HCT116 (cell line): ENCODE measurements around the gene SIX3. TPM values are rescaled to one million over a fixed set of nuclear protein-coding genes. Genes with fewer than 3 reads are reported as not detected.

Source experiments
- ATAC-seq: fragments of 200-7000 bp; cut with Tn5 transposase; 2 replicates; pipeline ENCODE4 v1.9.1; 2020; ENCODE audit warnings: mild to moderate bottlenecking, moderate library complexity
- BruUV-seq: library from RNA; stranded (reverse); fragments of 400-500 nt; replicated peaks from 2 replicates; lab custom pipeline; 2021; lab: Mats Ljungman, UMichigan
- CTCF ChIA-PET: fragments of 300-600 bp; sonication (Branson Sonifier 250); formaldehyde crosslinking; loops from one replicate; lab custom pipeline; 2021; ENCODE audit warnings: antibody characterized with exemption; lab: Charles Lee
- POLR2A ChIA-PET: fragments of 300-600, 350-600 bp; sonication (Branson Sonifier 250); formaldehyde crosslinking; loops from one replicate; lab custom pipeline; 2021; ENCODE audit warnings: antibody characterized with exemption; lab: Charles Lee
- RAD21 ChIA-PET, 2 experiments: fragments of 300-600 bp; sonication (Branson Sonifier 250); formaldehyde crosslinking; loops; one replicate each; lab custom pipeline; 2023; ENCODE audit warnings: low total read pairs in 2 of 2; ENCODE audit not compliant: uncharacterized antibody in 2 of 2, unreplicated experiment in 2 of 2, low non-redundant PET in 1 of 2; lab: Charles Lee
- DNase-seq: peaks from one replicate; pipeline ENCODE4 v3.0.0-alpha.2; 2010; ENCODE audit warnings: low read depth, low spot score
- H2AFZ ChIP-seq: fragments of 200-600 bp; shearing (Covaris generic), sonication (generic); 2 replicates; pipeline ENCODE4 v1.6.1; 2017; ENCODE audit warnings: low read depth, mixed run types, mixed read lengths, antibody characterized with exemption, low read length; ENCODE audit not compliant: poor library complexity, severe bottlenecking
- H3K27ac ChIP-seq: 2 replicates; pipeline ENCODE4 v1.5.1; 2012; ENCODE audit warnings: low read depth, low read length
- H3K27me3 ChIP-seq: fragments of 200-600 bp; sonication (generic); 2 replicates; pipeline ENCODE4 v1.6.1; 2016; ENCODE audit warnings: mixed run types, low read length, mixed read lengths; ENCODE audit not compliant: insufficient read depth
- H3K36me3 ChIP-seq, 2 experiments: fragments of 200-500 bp in 1 of 2; fragments of 200-600 bp in 1 of 2; sonication (Bioruptor generic) in 1 of 2; sonication (generic) in 1 of 2; 2 replicates each; pipeline versions ENCODE4 v1.5.1 to v1.6.1; 2014 to 2016; ENCODE audit warnings: low read length in 2 of 2, inconsistent platforms in 1 of 2, mixed read lengths in 1 of 2, mixed run types in 1 of 2; ENCODE audit not compliant: insufficient read depth in 2 of 2, control insufficient read depth in 1 of 2
- H3K4me1 ChIP-seq, 2 experiments: fragments of 200-600 bp in 1 of 2; sonication (generic) in 1 of 2; 2 replicates each; pipeline versions ENCODE4 v1.5.1 to v1.6.1; 2012 to 2017; ENCODE audit warnings: low read length in 2 of 2, inconsistent platforms in 1 of 2, mild to moderate bottlenecking in 1 of 2, mixed read lengths in 1 of 2, mixed run types in 1 of 2, moderate library complexity in 1 of 2; ENCODE audit not compliant: insufficient read depth in 2 of 2, control insufficient read depth in 1 of 2
- H3K4me2 ChIP-seq: fragments of 200-600 bp; sonication (generic); 2 replicates; pipeline ENCODE4 v1.6.1; 2017; ENCODE audit warnings: mixed run types, low read length, mixed read lengths
- H3K4me3 ChIP-seq, 2 experiments: fragments of 200-600 bp in 1 of 2; sonication (generic) in 1 of 2; replicated peaks in 1 of 2; 2 replicates each; pipeline ENCODE4 v1.5.1; 2011 to 2016; ENCODE audit warnings: low read length in 2 of 2, control low read depth in 1 of 2, low read depth in 1 of 2, mild to moderate bottlenecking in 1 of 2, mixed read lengths in 1 of 2, mixed run types in 1 of 2
- H3K79me2 ChIP-seq: fragments of 200-600 bp; sonication (generic); 2 replicates; pipeline ENCODE4 v1.6.1; 2017; ENCODE audit warnings: mild to moderate bottlenecking, mixed run types, low read length, moderate library complexity, mixed read lengths; ENCODE audit not compliant: insufficient read depth
- H3K9ac ChIP-seq: fragments of 200-600 bp; sonication (generic); 2 replicates; pipeline ENCODE4 v1.6.1; 2016; ENCODE audit warnings: low read length, mixed read lengths
- H3K9me2 ChIP-seq: fragments of 200-600 bp; sonication (generic), shearing (Covaris generic); 2 replicates; pipeline ENCODE4 v1.6.1; 2017; ENCODE audit warnings: mixed run types, mild to moderate bottlenecking, moderate library complexity; ENCODE audit not compliant: insufficient read depth
- H3K9me3 ChIP-seq, 2 experiments: fragments of 200-500 bp in 1 of 2; fragments of 200-600 bp in 1 of 2; sonication (Bioruptor generic) in 1 of 2; sonication (generic) in 1 of 2; 2 replicates each; pipeline ENCODE4 v1.6.1; 2014 to 2017; ENCODE audit warnings: low read length in 2 of 2, mixed read lengths in 2 of 2, inconsistent platforms in 1 of 2, low read depth in 1 of 2, mild to moderate bottlenecking in 1 of 2, mixed run types in 1 of 2, moderate library complexity in 1 of 2; ENCODE audit not compliant: control insufficient read depth in 1 of 2, insufficient read depth in 1 of 2
- H4K20me1 ChIP-seq: fragments of 200-600 bp; sonication (generic), shearing (Covaris generic); 2 replicates; pipeline ENCODE4 v1.6.1; 2017; ENCODE audit warnings: mixed run types, mild to moderate bottlenecking, moderate library complexity; ENCODE audit not compliant: insufficient read depth
- CBX3 ChIP-seq: IDR thresholded peaks from 2 replicates; pipeline ENCODE4 v1.6.1; 2012; ENCODE audit warnings: low read depth
- CEBPB ChIP-seq: IDR thresholded peaks from 2 replicates; pipeline ENCODE4 v1.6.1; 2012; ENCODE audit warnings: low read depth
- EGR1 ChIP-seq: IDR thresholded peaks from 2 replicates; pipeline ENCODE4 v1.6.1; 2012; ENCODE audit warnings: low read depth
- EZH2 ChIP-seq: fragments of 200-600 bp; sonication (generic); IDR thresholded peaks from 2 replicates; pipeline ENCODE4 v1.6.1; 2017; ENCODE audit warnings: antibody characterized with exemption, mixed run types
- RAD21 ChIP-seq: IDR thresholded peaks from 2 replicates; pipeline ENCODE4 v1.6.1; 2012; ENCODE audit warnings: low read depth, mild to moderate bottlenecking
- SIN3A ChIP-seq: IDR thresholded peaks from 2 replicates; pipeline ENCODE4 v1.6.1; 2012; ENCODE audit warnings: low read depth
- SRF ChIP-seq: IDR thresholded peaks from 2 replicates; pipeline ENCODE4 v1.6.1; 2012; ENCODE audit warnings: low read depth
- TCF7L2 ChIP-seq: IDR thresholded peaks from 2 replicates; pipeline ENCODE4 v1.7.0; 2011; ENCODE audit warnings: borderline replicate concordance, inconsistent platforms; ENCODE audit not compliant: insufficient read depth, insufficient read length; ENCODE audit errors: extremely low read depth
- ZNF274 ChIP-seq: fragments of 200-500 bp; sonication (Bioruptor generic); IDR thresholded peaks from 2 replicates; pipeline ENCODE4 v1.6.1; 2014; ENCODE audit warnings: mild to moderate bottlenecking, low read depth, low read length, inconsistent platforms
- intact Hi-C: fragments of 100-400 bp; cut with micrococcal nuclease; formaldehyde crosslinking; loops from 2 replicates; pipeline ENCODE4 v1.10.0; 2022
- total RNA-seq: library from RNA; stranded (reverse); gene quantifications from one replicate; pipeline ENCODE4 v1.2.1, GENCODE V29; 2021; ENCODE audit not compliant: unreplicated experiment
- TF ChIP-seq, protein P1 (sequence below), 3 experiments: fragments of 200-600 bp in 1 of 3; sonication (generic) in 1 of 3; IDR thresholded peaks in 2 of 3; conservative IDR thresholded peaks in 1 of 3; 2 replicates each; pipeline ENCODE4 v1.5.1; 2012 to 2017; ENCODE audit warnings: low read depth in 2 of 3, low read length in 2 of 3, antibody characterized with exemption in 1 of 3, borderline replicate concordance in 1 of 3, control low read depth in 1 of 3, mild to moderate bottlenecking in 1 of 3, mixed read lengths in 1 of 3, mixed run types in 1 of 3, moderate library complexity in 1 of 3; ENCODE audit not compliant: insufficient read depth in 1 of 3
- TF ChIP-seq, protein P2 (sequence below): IDR thresholded peaks from 2 replicates; pipeline ENCODE4 v1.6.1; 2012

The SIX3 gene
- total RNA-seq, 1 experiment from 2014 or later = 1.2 TPM

DNA sequence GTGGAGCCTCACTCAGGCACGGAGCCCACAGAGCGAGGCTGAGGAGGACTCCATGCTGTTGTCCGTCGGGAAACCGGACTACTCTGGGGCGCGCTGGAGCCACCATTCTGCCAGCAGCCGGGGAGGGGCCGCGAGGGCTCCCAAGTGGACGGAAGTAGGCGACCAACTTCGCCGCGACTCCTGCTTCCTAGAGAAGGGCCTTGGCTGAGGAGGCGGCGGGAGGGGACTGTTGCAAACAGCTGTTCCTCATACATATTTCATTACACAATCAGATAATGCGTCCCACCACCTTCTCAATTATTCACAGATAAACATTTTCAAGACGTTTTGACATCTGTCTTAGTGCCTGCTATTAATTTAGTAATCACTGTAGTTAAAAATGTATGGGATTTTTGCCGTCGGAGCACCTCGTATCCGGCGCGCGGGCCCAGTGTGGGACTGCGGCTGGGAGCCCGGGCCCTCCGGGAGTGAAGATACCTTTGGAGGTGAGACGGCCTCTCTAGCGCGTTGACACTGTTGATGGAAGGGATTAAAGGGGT is 11.7 kb upstream of the SIX3 start (continued):
- TF ChIP-seq, protein P1, sequence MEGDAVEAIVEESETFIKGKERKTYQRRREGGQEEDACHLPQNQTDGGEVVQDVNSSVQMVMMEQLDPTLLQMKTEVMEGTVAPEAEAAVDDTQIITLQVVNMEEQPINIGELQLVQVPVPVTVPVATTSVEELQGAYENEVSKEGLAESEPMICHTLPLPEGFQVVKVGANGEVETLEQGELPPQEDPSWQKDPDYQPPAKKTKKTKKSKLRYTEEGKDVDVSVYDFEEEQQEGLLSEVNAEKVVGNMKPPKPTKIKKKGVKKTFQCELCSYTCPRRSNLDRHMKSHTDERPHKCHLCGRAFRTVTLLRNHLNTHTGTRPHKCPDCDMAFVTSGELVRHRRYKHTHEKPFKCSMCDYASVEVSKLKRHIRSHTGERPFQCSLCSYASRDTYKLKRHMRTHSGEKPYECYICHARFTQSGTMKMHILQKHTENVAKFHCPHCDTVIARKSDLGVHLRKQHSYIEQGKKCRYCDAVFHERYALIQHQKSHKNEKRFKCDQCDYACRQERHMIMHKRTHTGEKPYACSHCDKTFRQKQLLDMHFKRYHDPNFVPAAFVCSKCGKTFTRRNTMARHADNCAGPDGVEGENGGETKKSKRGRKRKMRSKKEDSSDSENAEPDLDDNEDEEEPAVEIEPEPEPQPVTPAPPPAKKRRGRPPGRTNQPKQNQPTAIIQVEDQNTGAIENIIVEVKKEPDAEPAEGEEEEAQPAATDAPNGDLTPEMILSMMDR (IDR thresholded peaks at IDR 0.05 in 2 of 3, conservative IDR thresholded peaks at IDR 0.05 in 1 of 3; ENCODE audit: borderline replicate concordance in 1 of 3, insufficient read depth in 1 of 3, low read depth in 2 of 3, low read length in 2 of 3) = no peak
- TF ChIP-seq SIN3A = no peak
- TF ChIP-seq CBX3 = no peak
- TF ChIP-seq RAD21 = no peak
- no peak for TF ChIP-seq EGR1
- no peak for TF ChIP-seq ZNF274
- TF ChIP-seq TCF7L2 = no peak
- TF ChIP-seq CEBPB = no peak
- TF ChIP-seq EZH2 = no peak
- TF ChIP-seq, protein P2, sequence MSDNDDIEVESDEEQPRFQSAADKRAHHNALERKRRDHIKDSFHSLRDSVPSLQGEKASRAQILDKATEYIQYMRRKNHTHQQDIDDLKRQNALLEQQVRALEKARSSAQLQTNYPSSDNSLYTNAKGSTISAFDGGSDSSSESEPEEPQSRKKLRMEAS = no peak

DNA sequence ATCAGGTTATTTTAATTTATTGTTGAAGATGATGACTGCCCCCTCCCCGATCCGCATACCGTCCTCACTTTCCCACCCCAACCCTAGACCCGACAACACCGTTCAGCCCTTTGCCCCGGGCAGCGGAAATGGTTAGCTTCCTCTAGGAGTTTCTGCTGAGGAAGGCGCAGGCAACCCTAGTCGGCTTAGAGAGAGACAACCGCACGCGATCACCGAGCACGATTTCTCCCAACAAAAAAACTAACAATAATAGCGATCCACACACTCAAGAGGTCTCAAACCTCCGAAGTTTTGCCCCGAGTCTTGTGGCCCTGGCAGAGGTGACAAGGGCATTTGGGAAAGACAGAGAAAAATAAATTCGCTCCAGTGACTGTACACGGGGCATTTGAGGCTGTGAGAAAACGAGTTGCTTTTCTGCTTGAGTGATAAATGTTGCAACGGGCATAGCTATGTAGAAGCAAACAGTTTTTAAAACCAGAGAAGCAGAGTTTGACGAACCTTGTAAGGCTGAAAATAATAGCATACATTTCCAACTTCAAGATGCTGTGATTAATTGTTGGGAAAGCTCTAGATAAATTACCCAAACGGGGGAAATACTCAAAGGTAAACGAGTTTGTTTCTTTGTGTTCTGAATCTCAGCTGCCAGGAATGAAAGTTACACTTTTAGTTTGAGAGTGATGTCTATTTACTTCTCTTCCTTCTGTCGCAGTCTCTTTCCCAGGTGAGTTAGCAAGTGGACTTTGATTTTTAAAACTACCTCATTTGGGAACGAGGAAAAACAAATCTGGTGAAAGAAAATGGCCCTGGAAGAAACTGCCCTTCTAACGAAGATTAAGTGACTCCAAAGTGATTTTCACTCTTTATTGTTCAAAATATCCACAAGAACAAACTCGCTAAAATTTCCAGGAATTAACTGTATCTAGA is 11.0 kb upstream of the SIX3 start:
- BruUV-seq = no TSS peak
- Histone ChIP-seq H3K9ac (no peak overlapping the region), H3K4me3 (no peak overlapping the region), H3K27ac (no peak overlapping the region), H3K27me3 (peaks cover 8% of the 10 kb centered on the region; the same call in 1 of the 2 replicates), H3K9me3 (no peaks in the 10 kb centered on the region), H2AFZ (no peak overlapping the region), H3K79me2 (no peaks in the 10 kb centered on the region), H3K4me1 (no peaks in the 10 kb centered on the region), H3K36me3 (no peaks in the 10 kb centered on the region), H3K4me2 (no peak overlapping the region), H3K9me2 (no peaks in the 10 kb centered on the region), H4K20me1 (no peaks in the 10 kb centered on the region)
- RAD21 ChIA-PET = no interaction called here
- intact Hi-C loops = no loop called here
- CTCF ChIA-PET = no interaction called here
- DNase-seq = no peak
- TF ChIP-seq SRF = no peak
- POLR2A ChIA-PET = no interaction called here
- ATAC-seq = no peak
